COR-L47 (cell line): Measurements from ENCODE around the gene RGS7.
"Not testable (repeated sequence)": the region's sequence is repeated elsewhere in the genome, so short reads cannot be mapped to it uniquely, and the experiment has no call there.

Experiments
- DNase-seq: peaks from one replicate; lab custom pipeline; 2025; lab: John Stamatoyannopoulos, UW

RGS7 gene

GRCh38 chr1:241208910-241209379, 148.1 kb downstream of the RGS7 start:
- no peak for DNase-seq

- no peak for DNase-seq
Measured at GRCh38 chr1:241203817-241204216, 153.2 kb downstream of the RGS7 start.

- no peak for DNase-seq
Measured at GRCh38 chr1:241202401-241202800, 154.6 kb downstream of the RGS7 start.

GRCh38 chr1:241186716-241187115, 170.3 kb downstream of the RGS7 start:
- no peak for DNase-seq

GRCh38 chr1:241181971-241182370, 175.0 kb downstream of the RGS7 start:
- no peak for DNase-seq

- DNase-seq: no peak
Measured at GRCh38 chr1:241181471-241181870, 175.5 kb downstream of the RGS7 start.

- no peak for DNase-seq
Measured at GRCh38 chr1:241180569-241180968, 176.4 kb downstream of the RGS7 start.

- DNase-seq: no peak
Measured at GRCh38 chr1:241177660-241178059, 179.3 kb downstream of the RGS7 start.

- DNase-seq: no peak
Measured at GRCh38 chr1:241172486-241172885, 184.5 kb downstream of the RGS7 start.

GRCh38 chr1:241171991-241172390, 185.0 kb downstream of the RGS7 start:
- DNase-seq: no peak

GRCh38 chr1:241167121-241167630, 189.8 kb downstream of the RGS7 start:
- DNase-seq: peak; percentile 62

GRCh38 chr1:241166625-241167024, 190.4 kb downstream of the RGS7 start:
- DNase-seq: no peak

GRCh38 chr1:241165256-241165655, 191.7 kb downstream of the RGS7 start:
- DNase-seq: not testable (repeated sequence)

- no peak for DNase-seq
Measured at GRCh38 chr1:241163363-241163762, 193.6 kb downstream of the RGS7 start.

GRCh38 chr1:241161188-241161689, 195.8 kb downstream of the RGS7 start:
- DNase-seq: no peak

- no peak for DNase-seq
Measured at GRCh38 chr1:241157435-241157834, 199.6 kb downstream of the RGS7 start.

- no peak for DNase-seq
Measured at GRCh38 chr1:241156231-241156965, 200.6 kb downstream of the RGS7 start.

GRCh38 chr1:241145881-241146280, 211.1 kb downstream of the RGS7 start:
- no peak for DNase-seq

- no peak for DNase-seq
Measured at GRCh38 chr1:241143765-241144442, 213.1 kb downstream of the RGS7 start.

- no peak for DNase-seq
Measured at GRCh38 chr1:241142493-241142892, 214.5 kb downstream of the RGS7 start.

GRCh38 chr1:241141646-241142045, 215.4 kb downstream of the RGS7 start:
- DNase-seq: not testable (repeated sequence)

- no peak for DNase-seq
Measured at GRCh38 chr1:241140670-241141069, 216.3 kb downstream of the RGS7 start.

- DNase-seq: no peak
Measured at GRCh38 chr1:241139047-241139446, 218.0 kb downstream of the RGS7 start.
